ENCODE results near the gene MYOM3.

MYOM3 gene

GRCh38 chr1:24138476-24139221 is 26.7 kb upstream of the MYOM3 start:
- DNase-seq (ENCODE audit: low read depth, low spot score): no peak

- DNase-seq (ENCODE audit: low read depth, low spot score): no peak
These were observed 25.1 kb upstream of the MYOM3 start for GRCh38 chr1:24136956-24137539.

- no peak for DNase-seq (ENCODE audit: low read depth, low spot score)
These were observed 22.4 kb upstream of the MYOM3 start for GRCh38 chr1:24134376-24134775.

GRCh38 chr1:24133819-24134218 is 21.9 kb upstream of the MYOM3 start:
- no peak for DNase-seq (ENCODE audit: low read depth, low spot score)

- no peak for DNase-seq (ENCODE audit: low read depth, low spot score)
These were observed 18.4 kb upstream of the MYOM3 start for GRCh38 chr1:24130385-24130784.

GRCh38 chr1:24127801-24128363 is 15.9 kb upstream of the MYOM3 start:
- no peak for DNase-seq (ENCODE audit: low read depth, low spot score)

GRCh38 chr1:24127134-24127800 is 15.3 kb upstream of the MYOM3 start:
- DNase-seq (ENCODE audit: low read depth, low spot score): no peak

GRCh38 chr1:24126672-24127023 is 14.7 kb upstream of the MYOM3 start:
- DNase-seq (ENCODE audit: low read depth, low spot score): no peak

GRCh38 chr1:24126018-24126671 is 14.2 kb upstream of the MYOM3 start:
- DNase-seq (ENCODE audit: low read depth, low spot score): no peak

GRCh38 chr1:24125456-24125855 is 13.5 kb upstream of the MYOM3 start:
- DNase-seq (ENCODE audit: low read depth, low spot score): no peak

- DNase-seq (ENCODE audit: low read depth, low spot score): no peak
These were observed 13.0 kb upstream of the MYOM3 start for GRCh38 chr1:24124980-24125379.

GRCh38 chr1:24123611-24124010 is 11.7 kb upstream of the MYOM3 start:
- no peak for DNase-seq (ENCODE audit: low read depth, low spot score)

GRCh38 chr1:24122776-24123175 is 10.8 kb upstream of the MYOM3 start:
- DNase-seq (ENCODE audit: low read depth, low spot score): no peak

GRCh38 chr1:24121406-24121805 is 9.5 kb upstream of the MYOM3 start:
- DNase-seq (ENCODE audit: low read depth, low spot score): no peak

- no peak for DNase-seq (ENCODE audit: low read depth, low spot score)
These were observed 9.0 kb upstream of the MYOM3 start for GRCh38 chr1:24120965-24121364.

GRCh38 chr1:24119859-24120756 is 8.2 kb upstream of the MYOM3 start:
- DNase-seq (ENCODE audit: low read depth, low spot score): no peak

- DNase-seq (ENCODE audit: low read depth, low spot score): no peak
These were observed 7.5 kb upstream of the MYOM3 start for GRCh38 chr1:24119489-24119858.

GRCh38 chr1:24118410-24119242 is 6.7 kb upstream of the MYOM3 start:
- DNase-seq (ENCODE audit: low read depth, low spot score): no peak

GRCh38 chr1:24117722-24118409 is 5.9 kb upstream of the MYOM3 start:
- DNase-seq (ENCODE audit: low read depth, low spot score): no peak

- DNase-seq (ENCODE audit: low read depth, low spot score): no peak
These were observed 5.2 kb upstream of the MYOM3 start for GRCh38 chr1:24117132-24117531.

Data from activated CD4-positive, CD25-positive, alpha-beta regulatory T cell treated with anti-CD3 and anti-CD28 coated beads, Interleukin-2, amount 50 U/mL, for 16 hours (primary cell).